NT2/D1 (cell line): Measurements from ENCODE around the gene MMP20.

Source experiments
- SUZ12 ChIP-seq: IDR thresholded peaks from 2 replicates; pipeline ENCODE4 v1.6.1; 2011; ENCODE audit not compliant: insufficient read length, insufficient read depth; ENCODE audit errors: extremely low read depth
- YY1 ChIP-seq: IDR thresholded peaks from 2 replicates; pipeline ENCODE4 v1.6.1; 2011; ENCODE audit not compliant: insufficient read length, insufficient read depth

DNA sequence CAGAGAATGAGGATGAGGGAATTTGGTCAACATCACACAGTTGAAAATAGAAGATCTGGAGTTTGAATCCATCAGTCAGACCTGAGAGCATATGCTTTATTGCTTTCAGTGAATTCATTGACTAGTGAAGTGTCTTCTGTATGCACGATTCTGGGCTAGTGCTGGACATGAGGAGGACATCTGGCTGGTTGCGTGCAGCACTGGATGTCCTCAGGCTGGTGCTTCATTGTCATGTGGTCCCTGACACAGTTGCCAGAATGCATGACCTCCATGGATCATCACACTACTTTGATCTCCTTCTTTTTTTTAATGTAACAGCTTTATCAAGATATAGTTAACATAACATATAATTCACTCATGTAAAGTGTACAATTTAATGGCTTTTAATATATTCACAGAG lies 50.1 kb downstream of the MMP20 start:
- TF ChIP-seq YY1 (no peak), SUZ12 (no peak)
